ENCODE data around the gene CYFIP2. TPM values are rescaled to one million over a fixed set of nuclear protein-coding genes. Genes with fewer than 3 reads are reported as not detected.

Gene CYFIP2
- total RNA-seq, 1 experiment from 2014 or later: 74.7 TPM

DNA sequence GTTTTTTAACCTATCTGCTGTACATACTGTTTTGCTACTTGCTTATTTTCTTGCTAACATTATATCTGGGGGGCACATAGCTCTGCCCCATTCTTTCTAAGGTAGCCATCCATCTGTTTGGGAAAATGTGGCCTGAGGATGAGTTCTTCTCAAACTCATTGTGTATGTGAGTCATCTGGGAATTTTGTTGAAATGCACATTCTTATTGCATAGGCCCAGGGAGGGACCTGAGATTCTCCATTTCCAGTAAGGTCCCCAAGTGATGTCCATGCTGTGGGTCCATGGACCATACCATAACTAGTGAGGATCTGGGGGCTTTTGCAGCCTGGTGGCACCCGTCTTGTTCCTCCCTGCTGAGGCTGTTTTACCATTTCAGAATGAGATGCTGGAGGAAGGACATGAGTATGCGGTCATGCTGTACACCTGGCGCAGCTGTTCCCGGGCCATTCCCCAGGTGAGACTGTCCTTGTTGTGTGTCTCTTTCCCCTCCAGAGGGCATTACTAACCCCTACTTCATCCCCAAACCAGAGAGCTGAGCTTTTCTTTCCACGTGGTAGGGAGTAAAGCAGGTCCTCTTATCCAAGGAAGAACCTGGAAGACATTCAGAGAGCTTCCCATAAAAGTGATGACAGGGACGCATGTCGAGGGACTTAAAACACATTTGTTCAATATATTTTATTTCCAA lies 28.6 kb downstream of the CYFIP2 start:
- DNase-seq: no peak
- no peak overlapping the region for H2BK12ac ChIP-seq (ENCODE audit: insufficient read length, low read depth, low read length)
- Mint-ChIP-seq H3K4me3 (no peak overlapping the region), H3K36me3 (ENCODE audit: insufficient read depth in 1 of 3, low read depth in 3 of 3) (peaks cover 5 to 50% (median 26%) of the 10 kb centered on the region in 3 experiments; a peak in 6 of 7 replicates), H3K27me3 (ENCODE audit: low read depth) (no peaks in the 10 kb centered on the region), H3K9me3 (no peaks in the 10 kb centered on the region), H3K4me1 (peaks cover 2 to 6% of the 10 kb centered on the region in 2 experiments; a peak in 3 of 4 replicates), H3K27ac (no peak overlapping the region)
- H4K20me1 ChIP-seq (ENCODE audit: control insufficient read depth, insufficient read depth, insufficient read length): no peaks in the 10 kb centered on the region
- no peaks in the 10 kb centered on the region for H3K79me2 ChIP-seq (ENCODE audit: insufficient read depth, low read length)
- no peak overlapping the region for H4K8ac ChIP-seq (replicated peaks; ENCODE audit: insufficient read length, low read depth, low read length)
- no peak overlapping the region for H4K5ac ChIP-seq (ENCODE audit: insufficient read length, low read depth, low read length)
- H3K79me1 ChIP-seq (ENCODE audit: insufficient read depth, low read depth, low read length, poor library complexity, severe bottlenecking): no peaks in the 10 kb centered on the region
- no peaks in the 10 kb centered on the region for H3K4me1 ChIP-seq (ENCODE audit: insufficient read depth, low read length)
- no peak overlapping the region for H3K27ac ChIP-seq (ENCODE audit: insufficient read length, low read depth, low read length)
- H3T11ph ChIP-seq (ENCODE audit: low read length): no peak overlapping the region
- no peak overlapping the region for H3K9ac ChIP-seq (ENCODE audit: extremely low read depth, insufficient read length, low read length)
- H3K23ac ChIP-seq (ENCODE audit: insufficient read length, low read depth, low read length): no peak overlapping the region
- H3K27me3 ChIP-seq (ENCODE audit: insufficient read depth, low read length): no peaks in the 10 kb centered on the region
- no peak overlapping the region for H3K4ac ChIP-seq (ENCODE audit: low read depth, low read length)
- no peak overlapping the region for H2AFZ ChIP-seq (ENCODE audit: low read length)
- H3K9me3 ChIP-seq (ENCODE audit: control insufficient read depth, low read depth, low read length): no peaks in the 10 kb centered on the region
- no peak overlapping the region for H3K14ac ChIP-seq (ENCODE audit: insufficient read depth, low read length)
- no peak overlapping the region for H2BK120ac ChIP-seq (ENCODE audit: low read depth, low read length, poor library complexity, severe bottlenecking)
- no peak overlapping the region for H4K91ac ChIP-seq (ENCODE audit: insufficient read length, low read depth, low read length)
- TF ChIP-seq, protein P1, sequence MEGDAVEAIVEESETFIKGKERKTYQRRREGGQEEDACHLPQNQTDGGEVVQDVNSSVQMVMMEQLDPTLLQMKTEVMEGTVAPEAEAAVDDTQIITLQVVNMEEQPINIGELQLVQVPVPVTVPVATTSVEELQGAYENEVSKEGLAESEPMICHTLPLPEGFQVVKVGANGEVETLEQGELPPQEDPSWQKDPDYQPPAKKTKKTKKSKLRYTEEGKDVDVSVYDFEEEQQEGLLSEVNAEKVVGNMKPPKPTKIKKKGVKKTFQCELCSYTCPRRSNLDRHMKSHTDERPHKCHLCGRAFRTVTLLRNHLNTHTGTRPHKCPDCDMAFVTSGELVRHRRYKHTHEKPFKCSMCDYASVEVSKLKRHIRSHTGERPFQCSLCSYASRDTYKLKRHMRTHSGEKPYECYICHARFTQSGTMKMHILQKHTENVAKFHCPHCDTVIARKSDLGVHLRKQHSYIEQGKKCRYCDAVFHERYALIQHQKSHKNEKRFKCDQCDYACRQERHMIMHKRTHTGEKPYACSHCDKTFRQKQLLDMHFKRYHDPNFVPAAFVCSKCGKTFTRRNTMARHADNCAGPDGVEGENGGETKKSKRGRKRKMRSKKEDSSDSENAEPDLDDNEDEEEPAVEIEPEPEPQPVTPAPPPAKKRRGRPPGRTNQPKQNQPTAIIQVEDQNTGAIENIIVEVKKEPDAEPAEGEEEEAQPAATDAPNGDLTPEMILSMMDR (conservative IDR thresholded peaks at IDR 0.05): peak; percentile 47
- H2AK5ac ChIP-seq (ENCODE audit: insufficient read length, low read length): no peak overlapping the region
- H3K18ac ChIP-seq (ENCODE audit: insufficient read length, low read depth, low read length): no peak overlapping the region
- H3K56ac ChIP-seq (ENCODE audit: insufficient read length, low read depth, low read length): no peak overlapping the region
- H2BK20ac ChIP-seq (ENCODE audit: low read depth, low read length, poor library complexity, severe bottlenecking): no peak overlapping the region
- H3K4me2 ChIP-seq (ENCODE audit: insufficient read depth, insufficient read length, low read length): no peak overlapping the region
- H3K23me2 ChIP-seq (ENCODE audit: insufficient read length, low read depth, low read length, poor library complexity, severe bottlenecking): no peaks in the 10 kb centered on the region
- no peak overlapping the region for H2BK15ac ChIP-seq (ENCODE audit: low read depth, low read length)
- no CpG with 5 or more reads among the region's 7 CpGs for WGBS (ENCODE audit: extremely low coverage, insufficient read length, low lambda C conversion rate)
- H2BK5ac ChIP-seq (ENCODE audit: insufficient read length, low read length): no peak overlapping the region
